GM18951 (cell line): ENCODE measurements around the gene CFAP210.

Experiments used
- POLR2A ChIP-seq: IDR thresholded peaks from 4 replicates; pipeline ENCODE4 v1.6.1; 2011; ENCODE audit warnings: mild to moderate bottlenecking; ENCODE audit not compliant: insufficient read length, insufficient read depth; ENCODE audit errors: extremely low read depth
- in situ Hi-C: fragments of 300-500 bp; cut with MboI; formaldehyde crosslinking; loops from one replicate; pipeline ENCODE4 v1.12.0; 2022; ENCODE audit warnings: low sequenced_read_pairs, mixed read lengths, inconsistent platforms; ENCODE audit not compliant: unreplicated experiment

The CFAP210 gene

DNA sequence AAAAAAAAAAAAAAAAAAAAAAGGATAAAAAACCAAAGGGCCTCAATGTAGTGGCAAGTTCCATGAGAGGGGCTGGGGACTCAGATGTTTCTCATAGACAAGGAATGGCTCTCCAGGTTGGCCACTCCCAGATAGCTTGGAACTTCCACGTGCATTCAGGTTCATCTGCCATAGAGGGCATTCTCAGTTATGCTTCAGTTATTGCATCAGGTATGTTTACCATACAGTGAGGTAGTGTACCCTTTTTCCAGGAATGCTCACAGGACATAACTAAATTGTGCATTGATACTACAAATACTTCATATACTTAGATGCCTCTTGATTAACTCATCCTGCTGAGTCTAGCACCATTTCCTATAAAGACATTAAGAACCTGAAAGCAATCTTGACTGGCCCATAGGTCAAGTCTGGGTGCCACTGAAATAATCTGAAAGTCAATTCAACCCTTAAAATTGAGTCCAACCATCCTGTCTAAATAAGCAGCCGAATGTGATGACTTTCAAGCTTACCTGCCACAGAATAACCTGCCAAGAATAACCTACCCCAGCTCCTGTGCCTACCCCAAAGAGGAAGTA lies 24.8 kb upstream of the CFAP210 start:
- no peak for TF ChIP-seq POLR2A
- in situ Hi-C loops, result no loop called here

DNA sequence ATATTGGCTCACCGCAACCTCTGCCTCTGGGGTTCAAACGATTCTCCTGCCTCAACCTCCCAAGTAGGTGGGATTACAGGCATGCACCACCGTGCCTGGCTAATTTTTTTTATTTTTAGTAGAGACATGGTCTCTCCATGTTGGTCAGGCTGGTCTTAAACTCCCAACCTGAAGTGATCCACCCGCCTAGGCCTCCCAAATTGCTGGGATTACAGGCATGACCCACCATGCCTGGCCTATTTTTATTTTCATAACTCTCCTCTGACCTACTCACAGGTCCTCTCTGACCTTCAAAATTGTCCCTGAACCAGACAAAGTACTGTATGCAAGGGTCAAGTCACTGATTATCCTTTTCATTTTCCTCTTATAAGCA lies 23.5 kb upstream of the CFAP210 start:
- no peak for TF ChIP-seq POLR2A
- in situ Hi-C loops, result no loop called here

DNA sequence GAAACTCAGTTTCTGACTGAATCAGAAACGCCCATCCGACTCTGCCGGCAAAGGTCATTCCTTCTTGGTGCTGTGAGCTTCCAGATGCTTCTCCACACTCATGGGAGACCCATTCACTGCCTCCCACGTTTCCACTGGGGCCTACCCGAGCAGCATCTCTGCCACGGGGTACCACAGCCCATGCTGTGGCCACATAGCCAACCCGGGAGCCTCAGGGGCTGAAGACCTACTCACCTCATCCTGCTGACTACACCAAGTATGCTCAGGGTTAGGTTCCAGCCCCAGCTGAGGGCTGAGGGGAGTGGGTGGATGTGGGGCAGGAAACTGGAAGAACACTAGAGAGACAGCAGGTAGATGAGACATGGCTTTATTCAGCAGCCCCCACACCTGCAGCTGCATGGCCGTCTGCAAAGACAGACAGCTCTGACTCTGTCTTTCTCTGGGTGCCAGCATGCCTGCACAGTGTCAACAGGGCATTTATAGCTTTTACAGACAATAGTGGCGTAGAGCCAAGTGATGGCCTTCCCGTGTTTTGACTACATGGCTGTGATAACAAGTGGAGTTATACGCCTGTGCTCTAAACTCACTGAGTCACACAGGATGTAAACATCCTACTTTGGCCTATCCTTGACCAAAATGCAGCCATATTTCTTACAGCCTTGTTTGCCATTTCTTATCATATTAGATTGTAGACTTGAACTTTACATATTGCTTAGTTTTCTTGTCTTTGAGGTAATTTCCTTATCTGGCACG lies 22.9 kb upstream of the CFAP210 start:
- in situ Hi-C loops, result no loop called here
- no peak for TF ChIP-seq POLR2A

DNA sequence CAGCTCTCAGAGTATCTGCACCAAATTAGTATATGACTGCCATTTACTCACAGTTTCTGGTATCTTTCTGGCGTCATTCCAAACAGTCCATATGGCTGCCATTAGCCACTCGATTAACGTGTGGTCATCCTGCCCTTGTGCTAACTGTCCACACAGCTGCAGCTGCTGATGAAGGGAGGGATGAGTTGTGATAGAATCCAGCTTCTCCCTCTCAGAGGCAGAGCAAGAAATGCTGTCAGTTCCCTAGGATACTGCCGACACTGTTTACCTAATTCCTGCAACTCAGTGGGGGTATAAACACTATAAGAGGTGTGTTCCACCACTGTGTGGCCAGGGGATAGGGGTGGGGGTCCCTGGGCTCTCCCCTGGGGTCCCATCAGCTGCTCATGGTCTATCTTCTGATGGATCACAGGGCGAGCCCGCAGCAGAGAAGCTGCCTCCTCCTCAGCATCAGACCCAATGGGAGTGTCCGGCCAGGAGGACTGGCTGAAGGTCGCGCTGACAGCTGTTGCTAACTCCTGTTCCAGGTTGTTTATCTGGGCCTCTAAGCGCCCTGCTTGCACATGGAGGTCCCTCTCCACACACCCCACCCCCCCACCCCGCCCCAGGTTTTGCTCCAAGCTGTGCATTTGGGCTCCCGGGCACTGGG lies 22.2 kb upstream of the CFAP210 start:
- in situ Hi-C loops, result no loop called here
- TF ChIP-seq POLR2A, result no peak

DNA sequence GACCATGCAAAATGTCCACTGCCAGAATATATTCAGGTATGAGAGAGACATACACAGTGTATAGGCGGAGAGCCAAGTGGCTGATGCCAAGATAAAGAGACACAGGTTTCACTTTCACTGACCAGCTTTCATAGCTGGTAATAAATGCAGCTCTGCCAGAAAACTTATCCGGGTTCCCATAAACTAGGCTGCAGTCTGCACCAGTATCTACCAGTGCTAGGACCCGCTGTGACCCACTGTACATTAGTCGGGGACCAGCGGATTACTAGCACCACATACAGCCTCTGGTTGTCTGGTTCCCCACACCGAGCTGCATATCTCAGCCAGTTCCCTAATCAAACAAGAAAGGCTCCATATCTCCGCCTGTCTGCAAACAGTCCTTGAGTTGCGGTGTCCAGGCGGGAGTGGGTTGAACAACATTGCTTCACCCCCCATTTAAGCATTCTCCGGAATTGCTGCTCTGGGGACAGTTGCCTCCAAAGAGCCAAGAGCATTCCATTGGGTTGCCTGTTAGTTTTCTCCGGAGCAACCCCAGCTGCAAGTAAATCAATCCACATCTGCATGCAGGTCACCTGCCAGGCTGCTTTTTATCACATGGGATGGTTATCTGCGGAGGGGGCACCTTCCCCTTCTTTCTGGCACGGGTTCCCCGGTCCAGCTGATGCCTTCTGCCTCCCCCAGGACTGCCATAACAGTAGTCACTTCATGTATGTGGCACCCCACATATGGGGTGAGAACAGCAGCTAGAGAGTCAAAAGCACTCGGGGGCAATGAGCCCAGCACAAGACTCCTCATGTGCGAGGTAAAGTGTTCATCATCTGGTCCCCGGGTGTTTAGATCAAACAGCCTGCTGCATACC lies 21.4 kb upstream of the CFAP210 start:
- no peak for TF ChIP-seq POLR2A
- in situ Hi-C loops, result no loop called here

GRCh38 chr2:169714699-169715098 lies 20.5 kb upstream of the CFAP210 start:
- TF ChIP-seq POLR2A, result no peak
- in situ Hi-C loops, result no loop called here

- TF ChIP-seq POLR2A, result no peak
- in situ Hi-C loops, result no loop called here
Observed at GRCh38 chr2:169713331-169713730, 19.1 kb upstream of the CFAP210 start.

DNA sequence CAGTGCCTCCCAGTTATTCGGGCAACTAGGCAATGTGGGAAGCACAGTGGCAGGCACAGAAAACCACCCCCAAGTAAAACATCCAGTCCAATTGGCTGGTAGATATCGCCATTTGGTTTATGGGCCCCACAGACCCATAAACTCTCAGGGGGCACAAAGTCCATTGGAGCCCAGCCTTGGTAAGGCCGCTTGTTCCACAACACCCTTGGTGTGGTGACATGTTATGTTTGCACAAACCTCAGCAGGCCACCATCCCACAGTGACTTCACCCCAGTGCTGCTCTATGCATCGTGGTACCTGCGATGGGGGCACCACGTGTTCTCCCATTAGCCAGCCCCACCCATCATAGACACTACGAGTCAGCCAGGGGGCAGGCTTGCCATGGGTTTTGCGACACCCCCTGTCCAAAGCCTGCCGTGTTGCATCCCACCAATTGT lies 18.6 kb upstream of the CFAP210 start:
- no peak for TF ChIP-seq POLR2A
- in situ Hi-C loops, result no loop called here

DNA sequence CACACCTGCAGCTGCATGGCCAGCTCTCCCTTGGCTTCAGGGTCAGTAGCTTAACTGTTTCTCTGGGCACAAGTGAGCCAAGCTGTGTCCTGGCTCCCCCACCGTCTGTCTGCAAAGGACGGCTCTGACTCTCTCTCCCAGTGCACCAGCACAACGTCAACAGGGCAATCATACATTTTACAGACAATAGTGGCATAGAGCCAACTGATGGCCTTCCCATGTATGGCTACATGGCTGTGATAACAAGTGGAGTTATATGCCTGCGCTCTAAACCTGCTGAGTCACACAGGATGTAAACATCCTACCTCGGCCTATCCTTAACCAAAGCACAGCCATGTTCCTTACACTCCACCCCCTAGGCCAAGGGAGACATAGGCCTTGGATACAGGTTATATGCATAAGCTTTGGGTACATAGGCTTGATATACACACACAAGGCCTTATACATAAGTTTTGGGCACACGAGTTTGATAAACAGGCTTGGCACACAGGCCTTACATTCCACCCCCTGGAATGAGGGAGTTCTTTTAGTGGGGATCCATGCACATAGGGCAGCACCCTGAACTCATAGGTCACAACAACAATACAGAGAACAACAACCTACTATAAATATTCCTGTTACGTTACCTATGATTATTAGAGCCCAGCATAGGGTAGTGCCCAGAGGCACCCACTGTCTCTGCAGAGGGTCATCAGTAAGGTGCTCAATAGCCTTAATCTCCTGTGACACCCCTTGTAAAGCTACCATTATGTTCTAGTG lies 17.7 kb upstream of the CFAP210 start:
- no peak for TF ChIP-seq POLR2A
- in situ Hi-C loops, result no loop called here

DNA sequence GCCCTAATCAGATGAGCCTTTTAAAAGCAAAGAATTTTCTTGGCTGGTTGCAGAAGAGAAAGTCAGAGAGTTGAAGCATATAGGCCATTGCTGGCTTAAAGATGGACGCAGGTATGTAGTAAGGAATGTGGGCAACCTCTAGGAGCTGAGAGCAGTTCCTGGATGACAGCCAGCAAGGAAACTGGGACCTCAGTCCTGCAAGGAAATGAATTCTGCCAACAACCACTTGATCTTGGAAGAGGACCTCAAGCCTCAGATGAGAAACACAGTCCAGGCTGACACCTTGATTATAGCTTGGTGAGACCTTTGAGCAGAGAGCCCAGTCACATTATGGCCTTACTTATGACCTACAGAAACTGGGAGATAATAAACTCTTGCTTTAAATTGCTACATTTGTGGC lies 15.8 kb upstream of the CFAP210 start:
- no peak for TF ChIP-seq POLR2A
- in situ Hi-C loops, result no loop called here

DNA sequence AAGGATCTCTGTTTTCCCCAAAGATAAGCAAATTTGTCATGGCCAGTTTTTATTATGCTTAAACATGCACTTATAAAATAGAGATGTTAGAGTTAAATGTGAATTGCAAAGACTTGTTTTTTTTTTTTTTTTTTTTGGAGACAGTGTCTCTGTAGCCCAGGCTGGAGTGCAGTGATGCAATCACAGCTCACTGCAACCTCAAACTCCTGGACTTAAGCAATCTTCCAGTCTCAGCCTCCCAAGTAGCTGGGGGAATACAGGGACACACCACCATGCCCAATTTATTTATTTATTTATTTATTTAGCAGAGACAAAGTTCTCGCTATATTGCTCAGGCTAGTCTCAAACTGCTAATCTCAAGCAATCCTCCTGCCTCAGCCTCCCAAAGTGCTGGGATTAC lies 15.1 kb upstream of the CFAP210 start:
- in situ Hi-C loops, result no loop called here

GRCh38 chr2:169707626-169708025 lies 13.4 kb upstream of the CFAP210 start:
- in situ Hi-C loops, result no loop called here
- TF ChIP-seq POLR2A, result no peak

More for the DNA sequence above, 15.1 kb upstream of the CFAP210 start:
- no peak for TF ChIP-seq POLR2A
